ENCODE measurements around the gene CHRNB4.
A peak's percentile ranks its signal among the peaks of the same experiment; 100 is the strongest.

Gene CHRNB4

GRCh38 chr15:78667578-78668236 lies 26.7 kb upstream of the CHRNB4 start:
- no peak for DNase-seq

- DNase-seq: no peak
Observed at GRCh38 chr15:78666010-78666409, 25.0 kb upstream of the CHRNB4 start.

DNA sequence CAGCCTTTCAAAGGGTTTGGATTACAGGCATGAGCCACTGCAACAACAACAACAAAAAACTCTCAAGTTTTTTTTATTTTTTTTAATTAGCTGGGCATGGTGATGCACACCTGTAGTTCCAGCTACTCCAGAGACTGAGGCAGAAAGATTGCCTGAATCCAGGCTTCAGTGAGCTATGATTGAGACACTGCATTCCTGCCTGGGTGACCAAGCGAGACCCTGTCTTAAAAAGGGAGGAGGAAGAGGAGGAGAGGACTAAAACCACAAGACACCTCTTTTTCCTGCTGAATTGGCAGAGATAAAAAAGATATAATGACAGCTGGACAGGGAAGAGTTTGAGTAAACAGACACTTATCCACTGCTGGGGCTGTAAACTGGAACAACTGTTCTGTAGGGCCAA lies 22.7 kb upstream of the CHRNB4 start:
- no peak for DNase-seq

DNA sequence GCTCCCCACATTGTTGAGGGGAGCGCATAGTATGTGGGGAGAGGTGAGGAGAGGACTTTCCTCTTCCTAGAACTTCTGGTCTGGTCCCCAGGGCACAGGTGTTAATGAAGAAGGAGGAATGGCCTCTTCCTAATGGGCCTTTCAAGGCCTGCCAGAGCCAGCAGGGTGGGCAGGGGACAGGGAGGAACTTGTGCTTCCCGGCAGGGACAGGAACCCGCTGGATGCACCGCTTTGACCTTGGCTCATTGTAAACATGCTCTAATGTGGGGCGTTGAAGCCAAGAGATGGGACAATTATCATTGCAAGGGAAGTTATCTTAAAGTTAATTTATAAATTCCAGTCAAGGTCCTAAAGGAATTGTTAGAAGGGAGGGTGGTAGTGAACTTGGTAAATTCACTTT lies 21.0 kb upstream of the CHRNB4 start:
- no peak for DNase-seq

- DNase-seq: no peak
Observed at GRCh38 chr15:78661001-78661400, 20.0 kb upstream of the CHRNB4 start.

DNA sequence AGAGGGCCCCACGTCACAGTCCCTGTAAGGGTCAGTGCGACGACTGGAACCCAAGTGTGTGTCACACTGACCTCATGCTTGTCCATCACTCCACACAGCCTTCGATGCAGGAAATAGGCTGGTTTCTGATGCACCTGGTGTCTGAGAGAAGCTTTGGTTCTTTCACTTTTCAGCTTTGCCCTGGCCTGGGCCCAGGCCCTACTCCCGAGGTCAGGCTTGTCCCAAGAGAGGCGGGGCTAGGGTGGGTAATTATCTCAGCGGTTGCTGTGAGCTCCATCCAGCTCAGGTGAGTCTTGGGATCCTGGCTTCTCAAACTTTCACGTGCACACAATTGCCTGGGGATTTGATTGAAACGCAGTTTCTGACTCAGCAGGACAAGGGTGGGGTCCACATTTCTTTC lies 19.6 kb upstream of the CHRNB4 start:
- peak; percentile 57 for DNase-seq

- DNase-seq: no peak
Observed at GRCh38 chr15:78658823-78659222, 17.8 kb upstream of the CHRNB4 start.

DNA sequence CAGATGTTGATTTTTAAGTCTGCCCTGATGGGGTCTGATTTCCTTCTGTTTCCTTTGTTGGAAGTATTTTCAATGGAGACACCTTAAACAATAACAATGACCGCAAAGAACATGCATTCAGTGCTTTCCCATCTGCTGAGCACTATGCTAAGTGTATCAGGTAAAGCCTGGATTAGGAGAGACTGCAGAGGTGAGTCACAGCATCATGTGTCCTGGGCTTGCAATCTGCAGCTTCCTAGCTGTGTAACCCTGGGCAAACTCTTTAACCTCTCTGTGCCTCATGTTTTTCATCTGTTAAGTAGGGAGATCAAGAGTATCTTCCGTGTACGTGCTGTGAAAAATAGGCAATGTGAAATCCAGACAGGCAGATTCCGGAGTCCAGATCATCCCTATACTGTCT lies 13.3 kb upstream of the CHRNB4 start:
- DNase-seq: no peak

DNA sequence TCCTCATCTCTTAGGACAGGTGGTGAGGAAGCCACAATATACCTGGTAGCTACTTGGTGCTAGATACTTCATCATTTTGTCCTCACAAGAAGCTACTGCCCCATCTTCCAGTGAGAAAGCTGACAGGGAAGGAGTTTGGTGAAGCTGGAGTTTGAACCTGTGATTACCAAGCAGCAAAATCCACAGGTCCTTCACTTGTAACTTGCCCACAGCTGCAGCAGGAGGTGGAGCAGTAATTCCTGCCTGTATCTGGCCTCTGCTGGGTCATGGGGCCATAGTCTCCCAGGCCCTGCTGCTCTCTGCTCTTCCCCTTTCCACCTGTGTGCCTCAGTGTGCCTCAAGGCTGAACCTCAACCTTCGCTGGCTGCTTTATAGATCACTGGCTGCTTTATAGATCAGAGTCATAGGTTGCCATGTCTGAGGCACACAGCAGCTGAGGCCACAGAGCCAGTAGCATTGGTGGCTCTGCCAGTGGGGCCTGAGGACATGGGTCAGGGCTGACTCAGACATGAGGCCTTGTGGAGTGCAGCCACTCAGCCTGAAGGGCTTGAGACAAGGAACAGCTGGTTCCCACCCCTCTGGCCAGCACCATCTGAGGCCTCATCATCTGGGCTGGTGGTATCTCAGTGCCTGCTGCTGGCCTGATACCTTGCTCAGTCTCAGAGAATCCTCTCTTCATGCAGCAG lies 11.1 kb upstream of the CHRNB4 start:
- no peak for DNase-seq

DNA sequence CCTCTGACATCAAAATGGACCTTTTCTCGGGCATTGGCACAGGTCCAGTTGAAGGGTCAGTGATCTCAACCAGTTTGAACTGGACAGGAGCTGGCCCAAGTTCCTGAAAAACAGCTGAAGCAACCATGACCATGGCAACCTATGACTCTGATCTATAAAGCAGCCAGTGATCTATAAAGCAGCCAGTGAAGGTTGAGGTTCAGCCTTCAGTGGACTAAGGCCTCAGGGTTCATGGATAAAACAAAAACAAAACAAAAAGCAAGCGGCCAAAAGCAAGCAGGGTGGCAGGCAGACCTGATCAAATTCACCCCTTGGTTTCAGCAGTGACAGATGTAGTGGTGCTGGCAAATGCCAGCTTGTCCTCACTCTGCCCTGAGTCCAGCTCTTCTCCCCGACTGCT lies 10.0 kb upstream of the CHRNB4 start:
- no peak for DNase-seq

GRCh38 chr15:78650022-78650421 lies 9.0 kb upstream of the CHRNB4 start:
- DNase-seq: no peak

DNA sequence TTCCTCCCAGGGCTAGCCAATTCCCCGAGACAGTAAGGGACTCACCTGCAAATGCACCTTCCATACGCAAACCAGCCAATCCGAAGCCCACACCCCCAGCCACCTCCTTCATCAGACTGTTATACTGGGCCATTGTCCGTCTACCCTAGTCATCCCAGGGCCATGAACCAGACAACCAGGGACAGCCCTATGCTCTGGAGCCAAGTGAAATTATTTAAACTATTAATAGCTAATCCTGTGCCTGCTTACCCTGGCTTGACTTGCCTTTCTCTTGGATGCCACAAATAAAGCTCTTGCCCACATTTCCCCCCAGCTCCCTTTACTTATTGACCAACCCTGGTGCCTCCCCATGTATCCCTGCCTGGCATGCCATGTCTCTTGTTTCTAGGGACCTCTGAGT lies 4.0 kb upstream of the CHRNB4 start:
- DNase-seq: no peak

DNA sequence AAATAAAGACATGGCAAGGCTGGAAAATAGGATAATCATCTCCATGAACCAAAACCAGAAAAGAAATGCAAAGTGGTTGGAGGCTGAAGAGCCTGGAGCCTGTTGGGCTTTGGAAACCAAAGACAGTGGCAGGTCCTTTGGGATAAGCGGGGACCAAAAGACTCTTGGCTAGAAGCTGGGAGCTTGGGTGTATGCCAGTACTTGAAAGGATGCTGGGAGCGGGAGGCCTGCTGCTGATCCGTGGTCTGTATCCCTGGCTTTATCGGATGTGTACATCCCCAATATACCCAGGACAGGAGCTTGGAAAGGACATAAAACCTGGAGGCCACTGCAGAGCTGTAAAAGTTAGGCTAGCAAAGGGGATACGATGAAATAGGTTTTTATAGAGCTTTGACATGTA lies 1.3 kb upstream of the CHRNB4 start:
- DNase-seq: no peak

GRCh38 chr15:78641749-78642275 lies 802 bp upstream of the CHRNB4 start:
- no peak for DNase-seq

DNA sequence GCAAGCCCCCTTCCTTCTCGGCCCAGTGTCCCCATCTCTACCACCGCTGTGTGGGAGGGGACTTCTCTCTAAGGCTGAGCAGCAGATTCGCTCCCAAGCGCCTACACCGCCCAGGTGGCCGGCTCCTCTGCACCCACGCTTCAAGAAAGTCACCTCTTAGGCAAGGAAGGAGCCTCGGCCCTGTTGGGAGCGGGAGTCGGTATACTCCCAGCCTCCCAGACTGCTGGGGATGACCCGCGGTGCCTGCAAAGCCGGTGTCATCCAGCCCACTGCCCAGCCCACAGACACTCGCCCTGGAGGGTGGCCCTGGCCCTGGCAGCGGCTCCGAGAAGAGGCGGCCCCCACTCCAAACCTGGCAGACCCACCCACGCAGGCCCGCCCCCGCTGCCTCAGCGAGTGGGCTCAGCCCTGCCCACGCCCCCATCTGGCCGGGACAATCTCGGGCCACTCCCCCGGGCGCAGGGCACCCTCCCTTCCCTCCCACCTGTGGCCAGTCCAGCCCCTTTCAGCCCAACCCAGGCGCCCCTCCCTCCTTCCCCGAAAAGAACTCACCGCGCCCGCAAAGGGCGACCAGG lies 396 bp downstream of the CHRNB4 start:
- DNase-seq: no peak

DNA sequence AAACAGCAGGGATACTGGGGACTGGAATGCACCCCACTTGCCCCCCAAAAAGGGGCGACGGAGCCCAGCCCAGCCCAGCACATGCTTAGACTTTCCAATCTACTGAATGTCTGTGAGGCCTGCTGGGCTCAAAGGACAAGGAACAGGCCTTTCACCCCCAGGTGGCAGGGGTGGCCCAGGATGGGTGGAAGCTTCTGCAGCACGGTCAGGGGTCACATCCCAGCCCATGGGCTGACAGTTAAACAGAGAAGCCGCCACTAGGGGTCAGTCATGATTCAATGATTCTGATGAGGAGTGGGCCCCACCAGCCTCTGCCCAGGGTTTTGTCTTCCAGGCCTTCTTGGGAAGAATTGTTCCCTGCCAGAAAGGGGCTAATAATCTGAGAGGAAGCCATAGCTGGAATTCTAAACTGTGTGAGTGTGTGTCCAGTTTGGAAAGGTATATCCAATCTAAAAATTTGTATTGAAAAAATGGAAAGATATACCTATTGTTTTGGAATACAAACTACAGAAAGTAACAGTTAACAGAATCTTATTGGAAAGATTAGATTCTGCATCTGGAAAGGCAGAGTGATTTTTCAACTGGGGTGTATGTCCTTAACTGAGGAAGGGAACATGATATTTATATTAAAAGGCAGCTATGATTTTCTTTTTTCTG lies 2.2 kb downstream of the CHRNB4 start:
- DNase-seq: peak; percentile 59

GRCh38 chr15:78637776-78638435 lies 3.1 kb downstream of the CHRNB4 start:
- DNase-seq: no peak

DNA sequence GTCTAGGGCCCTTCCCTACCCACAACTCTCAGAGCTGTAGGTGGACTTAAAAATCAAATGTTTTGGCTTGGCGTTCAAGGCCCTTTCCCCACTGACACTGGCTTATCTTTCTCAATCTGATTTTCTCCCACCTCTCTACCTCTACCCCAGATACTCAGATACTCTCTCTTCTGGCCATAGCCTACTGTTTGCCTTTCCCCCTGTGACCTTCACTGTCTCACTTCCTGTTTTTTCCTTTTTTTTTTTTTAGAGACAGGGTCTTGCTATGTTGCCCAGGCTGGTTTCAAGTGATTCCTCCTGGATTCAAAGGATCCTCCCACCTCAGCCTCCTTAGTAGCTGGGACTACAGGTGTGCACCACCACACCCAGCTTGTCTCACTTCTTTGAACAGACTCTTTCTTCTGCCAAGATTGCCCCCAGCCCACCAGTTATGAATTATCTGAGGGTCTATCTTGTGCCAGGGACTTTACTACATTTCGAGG lies 4.6 kb downstream of the CHRNB4 start:
- no peak for DNase-seq

DNA sequence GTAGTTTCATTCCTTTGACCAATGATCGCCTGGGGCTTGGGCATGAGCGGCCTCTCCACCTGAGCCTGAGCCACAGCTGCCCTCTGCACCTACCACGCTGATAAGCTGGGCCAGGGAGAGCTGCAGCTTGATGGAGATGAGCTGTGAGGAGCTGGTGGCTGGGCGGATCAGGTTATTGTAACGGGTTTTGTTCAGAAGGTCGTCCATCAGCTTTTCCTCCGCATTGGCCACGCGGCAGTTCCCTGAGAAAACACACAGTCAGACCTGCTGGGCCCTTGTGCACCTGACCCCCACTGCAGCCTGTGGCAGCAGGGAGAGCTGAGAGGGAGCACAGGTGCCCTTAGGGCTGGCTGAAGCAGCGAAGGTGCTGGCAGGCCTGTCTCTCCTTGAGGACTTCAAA lies 5.7 kb downstream of the CHRNB4 start:
- no peak for DNase-seq

DNA sequence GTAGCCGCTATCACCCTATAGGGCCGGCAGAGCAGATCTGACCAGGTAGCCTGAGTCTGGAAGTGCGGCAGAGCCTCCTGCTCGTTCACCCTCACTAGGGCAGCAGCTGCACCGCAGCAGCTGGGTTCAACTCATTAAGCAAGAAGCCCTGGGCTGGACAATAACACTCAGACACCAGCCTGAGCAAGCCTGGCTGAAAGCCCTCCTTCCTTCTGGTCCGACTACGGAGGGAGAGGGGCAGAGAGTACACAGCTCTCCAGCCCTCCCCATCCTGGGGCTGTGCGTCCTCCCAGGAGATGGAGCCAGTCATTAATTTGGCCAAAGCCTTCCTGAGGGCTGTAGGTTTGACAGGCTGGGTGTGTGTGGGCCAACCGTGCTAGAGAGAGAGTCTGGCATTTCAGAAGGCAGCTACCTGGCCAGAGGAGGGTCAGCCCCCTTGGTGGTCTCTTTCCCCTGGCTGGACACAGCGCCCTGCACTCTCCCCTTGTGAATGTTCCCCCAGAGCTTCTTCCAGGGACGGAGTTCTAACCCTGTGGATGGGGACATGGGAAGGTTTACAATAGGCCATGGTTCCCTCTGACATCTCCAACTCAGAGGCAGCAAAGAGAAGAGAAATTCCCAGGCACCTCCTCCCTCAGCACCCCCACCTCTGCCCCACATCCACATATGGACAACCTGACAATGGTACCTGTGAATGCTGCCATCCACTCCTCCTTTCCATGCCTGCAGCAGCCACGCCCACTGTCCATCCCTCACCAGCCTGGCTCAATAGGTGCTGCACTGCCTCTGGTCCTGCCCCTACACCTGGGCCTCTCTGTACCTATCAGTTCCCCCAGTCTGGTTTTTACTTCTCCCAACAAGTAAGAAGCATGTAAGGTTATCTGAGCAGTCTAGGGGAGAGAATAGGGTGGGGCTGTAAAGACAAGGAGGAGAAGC lies 6.5 kb downstream of the CHRNB4 start:
- DNase-seq: no peak

GRCh38 chr15:78633348-78633747 lies 7.7 kb downstream of the CHRNB4 start:
- no peak for DNase-seq

All from RPMI8226 (cell line).